ENCODE measurements around the gene ATP5PD.
"Not testable (repeated sequence)": the region's sequence is repeated elsewhere in the genome, so short reads cannot be mapped to it uniquely, and the experiment has no call there.

The ATP5PD gene

DNA sequence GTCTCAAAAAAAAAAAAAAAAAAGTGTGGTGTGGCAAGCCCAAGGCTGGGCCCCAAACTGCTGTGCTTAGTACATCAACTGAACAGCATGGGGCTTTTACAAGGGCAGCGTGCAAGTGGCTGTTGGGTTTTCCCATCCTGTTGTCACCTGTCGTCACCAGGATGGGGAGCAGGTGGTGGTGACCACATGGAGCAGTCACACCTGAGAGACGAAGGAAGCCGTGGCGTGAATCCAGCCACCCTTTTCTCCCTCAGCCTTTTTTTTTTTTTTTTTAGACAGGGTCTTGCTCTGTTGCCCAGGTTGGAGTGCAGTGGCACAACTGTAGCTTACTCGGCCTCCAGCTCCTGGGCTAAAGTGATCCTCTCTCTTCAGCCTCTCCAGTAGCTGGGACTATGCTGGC is 38.4 kb downstream of the ATP5PD start:
- DNase-seq (ENCODE audit: low read depth in 1 of 2, low spot score in 1 of 2): peak in 1 of 2 experiments; percentile 4
- TF ChIP-seq CTCF (IDR thresholded peaks at IDR 0.05; ENCODE audit: insufficient read depth, low read length): no peak
- TF ChIP-seq SPI1 (IDR thresholded peaks at IDR 0.05; ENCODE audit: borderline replicate concordance, low read depth): no peak
- TF ChIP-seq, protein P1, sequence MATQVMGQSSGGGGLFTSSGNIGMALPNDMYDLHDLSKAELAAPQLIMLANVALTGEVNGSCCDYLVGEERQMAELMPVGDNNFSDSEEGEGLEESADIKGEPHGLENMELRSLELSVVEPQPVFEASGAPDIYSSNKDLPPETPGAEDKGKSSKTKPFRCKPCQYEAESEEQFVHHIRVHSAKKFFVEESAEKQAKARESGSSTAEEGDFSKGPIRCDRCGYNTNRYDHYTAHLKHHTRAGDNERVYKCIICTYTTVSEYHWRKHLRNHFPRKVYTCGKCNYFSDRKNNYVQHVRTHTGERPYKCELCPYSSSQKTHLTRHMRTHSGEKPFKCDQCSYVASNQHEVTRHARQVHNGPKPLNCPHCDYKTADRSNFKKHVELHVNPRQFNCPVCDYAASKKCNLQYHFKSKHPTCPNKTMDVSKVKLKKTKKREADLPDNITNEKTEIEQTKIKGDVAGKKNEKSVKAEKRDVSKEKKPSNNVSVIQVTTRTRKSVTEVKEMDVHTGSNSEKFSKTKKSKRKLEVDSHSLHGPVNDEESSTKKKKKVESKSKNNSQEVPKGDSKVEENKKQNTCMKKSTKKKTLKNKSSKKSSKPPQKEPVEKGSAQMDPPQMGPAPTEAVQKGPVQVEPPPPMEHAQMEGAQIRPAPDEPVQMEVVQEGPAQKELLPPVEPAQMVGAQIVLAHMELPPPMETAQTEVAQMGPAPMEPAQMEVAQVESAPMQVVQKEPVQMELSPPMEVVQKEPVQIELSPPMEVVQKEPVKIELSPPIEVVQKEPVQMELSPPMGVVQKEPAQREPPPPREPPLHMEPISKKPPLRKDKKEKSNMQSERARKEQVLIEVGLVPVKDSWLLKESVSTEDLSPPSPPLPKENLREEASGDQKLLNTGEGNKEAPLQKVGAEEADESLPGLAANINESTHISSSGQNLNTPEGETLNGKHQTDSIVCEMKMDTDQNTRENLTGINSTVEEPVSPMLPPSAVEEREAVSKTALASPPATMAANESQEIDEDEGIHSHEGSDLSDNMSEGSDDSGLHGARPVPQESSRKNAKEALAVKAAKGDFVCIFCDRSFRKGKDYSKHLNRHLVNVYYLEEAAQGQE (IDR thresholded peaks at IDR 0.05; ENCODE audit: insufficient replicate concordance, low read depth): no peak
- no peak for TF ChIP-seq GABPA (IDR thresholded peaks at IDR 0.05; ENCODE audit: low read depth)

GRCh38 chr17:75006653-75007052 is 40.1 kb downstream of the ATP5PD start:
- TF ChIP-seq POLR2AphosphoS5 (IDR thresholded peaks at IDR 0.05; ENCODE audit: low read depth) (no peak), GABPA (IDR thresholded peaks at IDR 0.05; ENCODE audit: low read depth) (no peak), SPI1 (IDR thresholded peaks at IDR 0.05; ENCODE audit: borderline replicate concordance, low read depth) (no peak), CTCF (IDR thresholded peaks at IDR 0.05; ENCODE audit: insufficient read depth, low read length) (no peak)
- TF ChIP-seq, protein P1 (IDR thresholded peaks at IDR 0.05; ENCODE audit: insufficient replicate concordance, low read depth): no peak

More for the DNA sequence above, 38.4 kb downstream of the ATP5PD start:
- no peaks in the 10 kb centered on the region for H3K27me3 ChIP-seq (ENCODE audit: insufficient read depth, poor library complexity, severe bottlenecking)
- H3K4me3 ChIP-seq (replicated peaks; ENCODE audit: insufficient read depth, low read length): no peak overlapping the region
- no peak overlapping the region for H3K27ac ChIP-seq (replicated peaks)

GRCh38 chr17:75006084-75006483 is 40.7 kb downstream of the ATP5PD start:
- H3K27me3 ChIP-seq (ENCODE audit: insufficient read depth, poor library complexity, severe bottlenecking); H3K4me3 ChIP-seq (replicated peaks; ENCODE audit: insufficient read depth, low read length); DNase-seq (ENCODE audit: low read depth in 1 of 2, low spot score in 1 of 2); H3K27ac ChIP-seq (replicated peaks): not testable (repeated sequence)

More at GRCh38 chr17:75006653-75007052, 40.1 kb downstream of the ATP5PD start:
- no peak overlapping the region for H3K4me3 ChIP-seq (replicated peaks; ENCODE audit: insufficient read depth, low read length)
- no peak overlapping the region for H3K27ac ChIP-seq (replicated peaks)
- no peaks in the 10 kb centered on the region for H3K27me3 ChIP-seq (ENCODE audit: insufficient read depth, poor library complexity, severe bottlenecking)
- peak in 1 of 2 experiments; percentile 56 for DNase-seq (ENCODE audit: low read depth in 1 of 2, low spot score in 1 of 2)

DNA sequence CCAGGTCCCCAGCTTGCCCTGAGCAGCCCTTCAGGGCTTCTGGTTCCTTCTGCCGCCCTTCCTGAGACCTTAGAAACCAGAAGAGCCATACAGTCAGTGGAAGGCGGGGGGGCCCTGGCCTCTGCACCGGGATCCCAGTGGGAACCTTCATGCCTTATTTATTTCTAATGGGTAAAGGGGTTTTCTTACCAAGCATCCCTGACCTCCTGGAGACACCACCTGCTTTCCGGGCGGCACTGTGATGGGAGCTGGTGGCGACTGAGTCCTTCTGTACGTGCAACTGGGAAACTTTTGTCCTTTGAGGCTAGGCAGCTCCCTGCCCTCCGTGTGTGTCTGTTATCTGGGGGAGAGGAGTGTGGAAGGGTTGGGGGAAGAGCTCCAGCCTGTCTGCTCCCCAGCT is 41.5 kb downstream of the ATP5PD start:
- TF ChIP-seq POLR2AphosphoS5 (IDR thresholded peaks at IDR 0.05; ENCODE audit: low read depth) (no peak), CTCF (IDR thresholded peaks at IDR 0.05; ENCODE audit: insufficient read depth, low read length) (no peak), SPI1 (IDR thresholded peaks at IDR 0.05; ENCODE audit: borderline replicate concordance, low read depth) (no peak), GABPA (IDR thresholded peaks at IDR 0.05; ENCODE audit: low read depth) (no peak)
- TF ChIP-seq, protein P1 (IDR thresholded peaks at IDR 0.05; ENCODE audit: insufficient replicate concordance, low read depth): no peak
- no peak for DNase-seq (ENCODE audit: low read depth in 1 of 2, low spot score in 1 of 2)
- Histone ChIP-seq H3K4me3 (replicated peaks; ENCODE audit: insufficient read depth, low read length) (no peak overlapping the region), H3K27ac (replicated peaks) (no peak overlapping the region), H3K27me3 (ENCODE audit: insufficient read depth, poor library complexity, severe bottlenecking) (no peaks in the 10 kb centered on the region)

Data from HL-60 (cell line).